GM18507 (cell line): Measurements from ENCODE around the gene BAZ1B.
"Not testable (repeated sequence)": the region's sequence is repeated elsewhere in the genome, so short reads cannot be mapped to it uniquely, and the experiment has no call there.

Source experiments
- DNase-seq: peaks from one replicate; pipeline ENCODE4 v3.0.0; 2011; ENCODE audit warnings: low read depth; ENCODE audit not compliant: insufficient read length; ENCODE audit errors: extremely low spot score
- FAIRE-seq: peaks from 2 replicates; lab custom pipeline; 2011; peaks lifted over from hg19 to GRCh38; lab: Jason Lieb, UNC

Gene BAZ1B

GRCh38 chr7:73399185-73400050, 122.7 kb downstream of the BAZ1B start:
- DNase-seq, FAIRE-seq: not testable (repeated sequence)

GRCh38 chr7:73397521-73398281, 124.4 kb downstream of the BAZ1B start:
- no peak for FAIRE-seq
- DNase-seq: no peak

- DNase-seq (no peak), FAIRE-seq (no peak)
Observed at GRCh38 chr7:73395538-73396503, 126.3 kb downstream of the BAZ1B start.

GRCh38 chr7:73394422-73394821, 127.7 kb downstream of the BAZ1B start:
- no peak for FAIRE-seq
- no peak for DNase-seq

- no peak for FAIRE-seq
- DNase-seq: no peak
Observed at GRCh38 chr7:73391396-73391795, 130.7 kb downstream of the BAZ1B start.
